Gastroesophageal sphincter (tissue), 4 donors: ENCODE data around the gene DACT2. TPM values are rescaled to one million over a fixed set of nuclear protein-coding genes. Genes with fewer than 3 reads are reported as not detected.
"Not testable (repeated sequence)": the region's sequence is repeated elsewhere in the genome, so short reads cannot be mapped to it uniquely, and the experiment has no call there.

ENCODE experiments used
- ATAC-seq: fragments of 150-250 bp; one replicate; pipeline ENCODE4 v1.9.1; 2016; ENCODE audit warnings: mild to moderate bottlenecking, moderate library complexity
- H3K27ac ChIP-seq, 4 donors: fragments of 200-600 bp; sonication (generic) in 3 of 4; 1 replicate in 3 of 4; 2 replicates in 1 of 4; pipeline ENCODE4 v1.5.1; 2016 to 2019
- H3K27me3 ChIP-seq: fragments of 200-600 bp; sonication (generic); one replicate; pipeline ENCODE4 v1.5.1; 2019
- H3K36me3 ChIP-seq, 2 donors: fragments of 200-600 bp; sonication (generic); one replicate each; pipeline ENCODE4 v1.5.1; 2019; ENCODE audit warnings: control low read depth in 1 of 2
- H3K4me1 ChIP-seq, 3 donors: fragments of 200-600 bp; sonication (generic); 1 replicate in 2 of 3; 2 replicates in 1 of 3; pipeline ENCODE4 v1.5.1; 2016 to 2019; ENCODE audit warnings: control low read depth in 2 of 3
- H3K4me3 ChIP-seq, 2 donors: fragments of 200-600 bp; sonication (generic); one replicate each; pipeline ENCODE4 v1.5.1; 2019; ENCODE audit warnings: mild to moderate bottlenecking in 1 of 2, moderate library complexity in 1 of 2
- H3K9me3 ChIP-seq, 3 donors: fragments of 200-600 bp; sonication (generic); one replicate each; pipeline ENCODE4 v1.5.1; 2017 to 2019; ENCODE audit warnings: control low read depth in 2 of 3
- CTCF ChIP-seq, 4 experiments: fragments of 200-600 bp in 2 of 4; fragments of 450-650 bp in 2 of 4; sonication (generic) in 1 of 4; IDR thresholded peaks; one replicate each; pipeline ENCODE4 v1.5.1; 2017 to 2019; ENCODE audit warnings: antibody characterized with exemption in 4 of 4, mild to moderate bottlenecking in 2 of 4, moderate library complexity in 2 of 4
- EP300 ChIP-seq: sonication (generic); formaldehyde crosslinking; IDR thresholded peaks from one replicate; pipeline ENCODE4 v1.6.1; 2017; ENCODE audit warnings: antibody characterized with exemption, mild to moderate bottlenecking
- POLR2A ChIP-seq, 2 donors: fragments of 450-650 bp; IDR thresholded peaks; one replicate each; pipeline ENCODE4 v1.6.1; 2017; ENCODE audit warnings: antibody characterized with exemption in 2 of 2, mild to moderate bottlenecking in 2 of 2, moderate library complexity in 1 of 2
- POLR2AphosphoS5 ChIP-seq: sonication (generic); formaldehyde crosslinking; IDR thresholded peaks from one replicate; pipeline ENCODE4 v1.6.1; 2017; ENCODE audit warnings: antibody characterized with exemption
- WGBS, 2 donors: methylation state at CpG; one replicate each; pipeline ENCODE4 v1.1.5; 2018; ENCODE audit warnings: low coverage in 1 of 2; 5-methylcytosine and 5-hydroxymethylcytosine counted together
- total RNA-seq, 4 donors: library from RNA; depleted of rRNA; stranded (reverse); fragments of >200 nt; gene quantifications; one replicate each; pipeline ENCODE4 v1.1.0, GENCODE V29; 2016

DACT2 gene
- total RNA-seq, 4 donors from 2014 or later, result 0.54 to 4.3 (median 1.5) TPM

GRCh38 chr6:168289571-168289962 lies 30.0 kb downstream of the DACT2 start:
- Histone ChIP-seq H3K36me3 (no peaks in the 10 kb centered on the region), H3K27me3 (peaks cover 40% of the 10 kb centered on the region), H3K27ac (no peak overlapping the region), H3K4me1 (no peaks in the 10 kb centered on the region), H3K4me3 (no peak overlapping the region), H3K9me3 (peaks cover 0 to 7% (median 0%) of the 10 kb centered on the region in 3 donors)
- no peak for ATAC-seq
- TF ChIP-seq POLR2AphosphoS5, result no peak
- TF ChIP-seq POLR2A (IDR thresholded peaks at IDR 0.05), result no peak
- no peak for TF ChIP-seq EP300
- TF ChIP-seq CTCF (IDR thresholded peaks at IDR 0.05), result no peak
- 38 to 92% methylated on average over 2 of the region's 3 CpGs for WGBS, 2 donors

GRCh38 chr6:168288781-168289570 lies 30.6 kb downstream of the DACT2 start:
- peaks cover 37% of the 10 kb centered on the region for H3K27me3 ChIP-seq
- no peak overlapping the region for H3K27ac ChIP-seq
- TF ChIP-seq POLR2AphosphoS5 (no peak), CTCF (IDR thresholded peaks at IDR 0.05) (no peak), EP300 (no peak), POLR2A (IDR thresholded peaks at IDR 0.05) (no peak)
- no peaks in the 10 kb centered on the region for H3K4me1 ChIP-seq
- H3K9me3 ChIP-seq, result peaks cover 0 to 7% (median 0%) of the 10 kb centered on the region in 3 donors
- no peak overlapping the region for H3K4me3 ChIP-seq
- no peaks in the 10 kb centered on the region for H3K36me3 ChIP-seq
- ATAC-seq, result no peak
- WGBS, 2 donors, result 87% methylated on average over 6 to 7 of the region's 27 CpGs

GRCh38 chr6:168287460-168287859 lies 32.1 kb downstream of the DACT2 start:
- ATAC-seq, H3K4me1 ChIP-seq, H3K9me3 ChIP-seq, H3K4me3 ChIP-seq, H3K27ac ChIP-seq, H3K36me3 ChIP-seq: not testable (repeated sequence)
- peaks cover 36% of the 10 kb centered on the region for H3K27me3 ChIP-seq
- 68 to 77% methylated on average over 6 of the region's 6 CpGs for WGBS, 2 donors

- H3K27me3 ChIP-seq, result peaks cover 34% of the 10 kb centered on the region
- not testable (repeated sequence) for H3K4me1 ChIP-seq, H3K27ac ChIP-seq, H3K36me3 ChIP-seq, ATAC-seq, H3K4me3 ChIP-seq, H3K9me3 ChIP-seq
- WGBS, 2 donors, result 87 to 88% methylated on average over 2 of the region's 9 CpGs
These were observed 32.7 kb downstream of the DACT2 start for GRCh38 chr6:168286771-168287446.

GRCh38 chr6:168286116-168286515 lies 33.5 kb downstream of the DACT2 start:
- peaks cover 31% of the 10 kb centered on the region for H3K27me3 ChIP-seq
- no peak for ATAC-seq
- H3K27ac ChIP-seq, result no peak overlapping the region
- no peak overlapping the region for H3K4me3 ChIP-seq
- WGBS, 2 donors, result 59 to 94% methylated on average over 5 to 9 of the region's 12 CpGs
- TF ChIP-seq EP300 (no peak), POLR2A (IDR thresholded peaks at IDR 0.05) (no peak), CTCF (IDR thresholded peaks at IDR 0.05) (no peak), POLR2AphosphoS5 (no peak)
- no peaks in the 10 kb centered on the region for H3K36me3 ChIP-seq
- peaks cover 0 to 7% (median 0%) of the 10 kb centered on the region in 3 donors for H3K9me3 ChIP-seq
- no peaks in the 10 kb centered on the region for H3K4me1 ChIP-seq

GRCh38 chr6:168285456-168285855 lies 34.1 kb downstream of the DACT2 start:
- 96 to 98% methylated on average over 5 to 16 of the region's 21 CpGs for WGBS, 2 donors
- Histone ChIP-seq H3K4me3 (no peak overlapping the region), H3K27ac (no peak overlapping the region), H3K36me3 (no peaks in the 10 kb centered on the region), H3K9me3 (peaks cover 0 to 7% (median 0%) of the 10 kb centered on the region in 3 donors), H3K4me1 (no peaks in the 10 kb centered on the region), H3K27me3 (peaks cover 35% of the 10 kb centered on the region)
- ATAC-seq, result no peak
- no peak for TF ChIP-seq EP300
- TF ChIP-seq POLR2AphosphoS5, result no peak
- TF ChIP-seq POLR2A (IDR thresholded peaks at IDR 0.05), result no peak
- TF ChIP-seq CTCF (IDR thresholded peaks at IDR 0.05), result no peak
